A172 (cell line): ENCODE results near the gene IFNGR2. TPM values are rescaled to one million over a fixed set of nuclear protein-coding genes. Genes with fewer than 3 reads are reported as not detected.

Experiments used
- DNase-seq: peaks from one replicate; pipeline ENCODE4 v3.0.0-alpha.2; 2015; ENCODE audit warnings: low spot score
- total RNA-seq: library from RNA; depleted of rRNA; stranded (reverse); fragments of >200 nt; shearing (Covaris generic); gene quantifications from 2 replicates; pipeline ENCODE4 v1.2.3, GENCODE V29; 2014; rRNA removed

Gene IFNGR2
- total RNA-seq, 1 experiment from 2014 or later, result 70.9 TPM

- DNase-seq, result no peak
Measured at GRCh38 chr21:33481314-33481943, 78.2 kb downstream of the IFNGR2 start.

Other genes starting within 250 kb of the IFNGR2 start
- gene IFNAR2, start 173.5 kb upstream of the IFNGR2 start, total RNA-seq, result 3.6 and 10.4 TPM in 2 replicates
- gene IL10RB, start 137.0 kb upstream of the IFNGR2 start, total RNA-seq, result 64.9 and 67.7 TPM in 2 replicates
- gene IFNAR1, start 78.4 kb upstream of the IFNGR2 start, total RNA-seq, result 15.7 and 20.5 TPM in 2 replicates
- 70.6 and 84.3 TPM in 2 replicates for gene TMEM50B, start 76.6 kb downstream of the IFNGR2 start, total RNA-seq
- gene DNAJC28, start 88.3 kb downstream of the IFNGR2 start, total RNA-seq, result 1.4 and 1.6 TPM in 2 replicates
- 149 and 187 TPM in 2 replicates for gene GART, start 138.7 kb downstream of the IFNGR2 start, total RNA-seq
- gene SON, start 139.6 kb downstream of the IFNGR2 start, total RNA-seq, result 82.9 and 106 TPM in 2 replicates
- gene DONSON, start 185.3 kb downstream of the IFNGR2 start, total RNA-seq, result 104 and 116 TPM in 2 replicates
- gene CRYZL1, start 238.3 kb downstream of the IFNGR2 start, total RNA-seq, result 25.0 and 40.6 TPM in 2 replicates
- gene ITSN1, start 239.1 kb downstream of the IFNGR2 start, total RNA-seq, result 45.0 and 53.0 TPM in 2 replicates